GM21423 (cell line): ENCODE results near the gene CCDC97.
A peak's percentile ranks its signal among the peaks of the same experiment; 100 is the strongest.
"Not testable (repeated sequence)": the region's sequence is repeated elsewhere in the genome, so short reads cannot be mapped to it uniquely, and the experiment has no call there.

Experiments
- ATAC-seq: cut with Tn5 transposase; IDR thresholded peaks from one replicate; pipeline ENCODE4 v1.9.1; 2021; ENCODE audit warnings: mild to moderate bottlenecking, moderate library complexity; ENCODE audit not compliant: unreplicated experiment

CCDC97 gene

GRCh38 chr19:41357746-41358145 lies 47.8 kb downstream of the CCDC97 start:
- ATAC-seq = no peak

DNA sequence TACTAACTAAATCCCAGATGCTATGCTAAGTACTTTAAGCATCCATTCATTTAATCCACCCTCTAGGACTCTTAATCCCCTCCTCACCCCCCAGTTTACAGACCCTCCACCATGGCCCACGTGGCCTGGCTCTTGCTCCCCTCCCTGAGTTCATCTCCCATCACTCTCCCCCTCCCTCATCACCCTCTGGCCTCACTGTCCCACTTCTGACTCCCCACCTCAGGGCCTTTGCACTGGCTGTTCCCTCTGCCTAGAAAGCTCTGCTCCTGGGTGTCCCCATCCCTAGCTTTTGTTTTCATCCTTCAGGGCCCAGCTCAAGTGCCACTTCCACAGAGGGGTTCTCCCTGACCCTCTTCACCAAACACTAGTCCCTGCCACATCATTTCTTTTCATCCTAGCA lies 49.8 kb downstream of the CCDC97 start:
- ATAC-seq = no peak

DNA sequence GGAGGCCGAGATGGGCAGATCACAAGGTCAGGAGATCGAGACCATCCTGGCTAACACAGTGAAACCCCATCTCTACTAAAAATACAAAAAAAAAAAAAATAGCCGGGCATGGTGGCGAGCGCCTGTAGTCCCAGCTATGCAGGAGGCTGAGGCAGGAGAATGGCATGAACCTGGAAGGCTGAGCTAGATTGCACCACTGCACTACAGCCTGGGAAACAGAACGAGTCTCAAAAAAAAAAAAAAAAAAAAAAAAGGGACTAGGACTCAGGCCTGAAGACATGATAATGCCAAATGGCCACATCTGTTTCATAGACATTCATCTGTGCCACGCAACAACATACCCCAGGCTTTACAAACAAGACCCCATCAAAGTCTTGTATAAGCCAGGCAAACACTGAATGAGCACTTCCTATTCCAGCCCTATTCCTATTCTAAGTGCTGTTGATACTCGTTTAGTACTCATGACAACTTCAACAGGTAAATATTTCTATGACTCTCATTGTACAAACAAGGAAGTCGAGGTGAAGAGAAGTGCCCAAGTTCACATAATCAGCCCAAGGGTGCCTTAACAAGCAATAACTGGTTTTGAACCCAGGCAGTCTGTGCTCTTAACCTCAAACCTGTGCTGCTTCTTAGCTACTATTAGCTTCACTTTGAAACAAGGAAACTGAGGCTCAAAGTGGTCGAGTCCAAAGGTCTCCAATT lies 52.3 kb downstream of the CCDC97 start:
- ATAC-seq = no peak

- ATAC-seq = no peak
Measured at GRCh38 chr19:41363371-41363752, 53.4 kb downstream of the CCDC97 start.

GRCh38 chr19:41363753-41364523 lies 54.0 kb downstream of the CCDC97 start, which contains the start of gene B9D2:
TSS of gene B9D2 (minus strand) at chr19:41364149. CDS start at chr19:41363519, 630 bp downstream.
- ATAC-seq = peak; percentile 82

DNA sequence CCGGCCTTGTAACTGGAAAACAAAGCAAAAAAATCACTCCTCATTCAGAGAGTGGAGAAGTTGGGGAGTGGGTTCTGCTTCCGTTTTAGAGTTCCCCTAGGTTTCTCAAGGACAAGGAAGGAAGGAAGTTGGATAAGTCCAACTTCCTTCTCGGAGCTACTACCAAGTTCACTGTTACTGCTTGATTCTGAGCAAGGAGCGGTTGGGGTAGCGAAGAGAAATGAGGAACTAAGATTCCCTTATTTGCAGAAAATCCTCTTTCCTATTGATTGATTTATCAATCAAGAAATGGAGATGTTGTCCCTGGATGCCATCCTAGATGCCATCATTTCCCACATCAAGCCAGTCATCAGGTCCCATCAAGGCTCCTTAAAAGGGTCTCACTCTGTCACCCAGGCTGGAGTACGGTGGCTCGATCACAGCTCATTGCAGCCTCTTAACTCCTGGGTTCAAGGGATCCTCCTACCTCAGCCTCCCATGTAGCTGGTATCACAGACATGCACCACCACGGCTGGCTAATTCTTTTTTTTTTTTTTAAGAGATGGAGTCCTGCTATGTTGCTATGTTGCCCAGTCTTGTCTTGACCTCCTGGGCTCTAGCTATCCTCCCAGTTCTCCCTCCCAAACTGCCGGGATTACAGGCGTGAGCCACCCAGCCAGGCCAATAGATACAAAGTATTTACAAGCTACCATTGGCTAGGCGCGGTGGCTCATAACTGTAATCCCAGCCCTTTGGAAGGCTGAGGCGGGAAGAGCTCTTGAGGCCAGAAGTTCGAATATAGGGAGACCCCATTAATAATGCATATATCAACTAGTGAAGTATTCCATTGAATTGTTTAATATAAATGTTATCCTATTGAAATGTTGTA lies 54.8 kb downstream of the CCDC97 start:
- ATAC-seq = no peak

- no peak for ATAC-seq
Measured at GRCh38 chr19:41366089-41366488, 56.1 kb downstream of the CCDC97 start.

GRCh38 chr19:41367848-41368301 lies 57.9 kb downstream of the CCDC97 start:
- ATAC-seq = peak; percentile 29

GRCh38 chr19:41369769-41370168 lies 59.8 kb downstream of the CCDC97 start:
- no peak for ATAC-seq

DNA sequence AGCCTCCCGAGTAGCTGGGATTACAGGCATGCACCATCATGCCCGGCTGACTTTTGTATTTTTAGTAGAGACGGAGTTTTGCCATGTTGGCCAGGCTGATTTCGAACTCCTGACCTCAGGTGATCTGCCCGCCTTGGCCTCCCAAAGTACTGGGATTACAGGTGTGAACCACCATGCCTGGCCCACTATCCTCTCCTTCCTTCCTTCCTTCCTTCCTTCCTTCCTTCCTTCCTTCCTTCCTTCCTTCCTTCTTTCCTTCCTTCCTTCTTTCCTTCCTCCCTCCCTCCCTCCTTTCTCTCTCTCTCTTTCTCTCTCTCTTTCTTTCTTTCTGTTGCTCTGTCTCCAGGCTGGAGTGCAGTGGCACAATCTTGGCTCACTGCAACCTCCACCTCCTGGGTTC lies 61.1 kb downstream of the CCDC97 start:
- ATAC-seq = not testable (repeated sequence)

DNA sequence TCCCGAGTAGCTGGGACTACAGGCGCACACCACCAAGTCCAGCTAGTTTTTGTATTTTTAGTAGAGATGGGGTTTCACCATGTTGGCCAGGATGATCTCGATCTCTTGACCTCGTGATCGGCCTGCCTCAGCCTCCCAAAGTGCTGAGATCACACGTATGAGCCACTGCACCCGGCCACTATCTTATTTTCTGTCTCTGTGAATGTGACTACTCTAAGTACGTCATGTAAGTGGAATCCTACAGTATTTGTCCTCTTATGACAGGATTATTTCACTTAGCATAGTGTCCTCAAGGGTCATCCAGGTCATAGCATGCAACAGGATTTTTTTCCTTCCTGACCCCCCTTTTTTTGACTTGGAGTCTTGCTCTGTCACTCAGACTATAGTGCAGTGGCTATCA lies 61.6 kb downstream of the CCDC97 start:
- ATAC-seq = no peak

GRCh38 chr19:41372501-41372900 lies 62.5 kb downstream of the CCDC97 start:
- ATAC-seq = no peak

DNA sequence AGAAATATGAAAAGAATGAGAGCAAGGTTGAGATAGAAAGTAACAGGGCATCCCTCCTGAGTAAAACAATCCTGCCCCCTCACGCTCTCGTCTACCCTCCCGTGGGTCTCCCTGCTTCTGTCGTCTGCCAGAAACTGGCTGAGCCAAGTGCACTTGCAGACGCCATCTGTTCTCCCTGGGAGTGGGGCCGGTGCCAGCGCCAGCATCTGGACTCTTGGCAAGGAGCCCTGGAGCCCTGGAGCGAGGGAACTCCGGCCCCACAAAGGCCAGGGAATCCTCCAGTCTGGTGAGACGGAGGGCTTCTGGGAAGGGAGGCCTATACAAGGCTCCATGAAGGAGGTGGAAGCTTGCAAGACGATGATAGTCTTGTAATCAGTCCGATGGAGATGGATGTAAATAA lies 64.0 kb downstream of the CCDC97 start:
- ATAC-seq = no peak
